Liver (tissue), 9 donors: Measurements from ENCODE around the gene SPSB1. TPM values are rescaled to one million over a fixed set of nuclear protein-coding genes. Genes with fewer than 3 reads are reported as not detected.

ENCODE experiments used
- DNase-seq: peaks from one replicate; pipeline ENCODE4 v3.0.0-alpha.2; 2017; ENCODE audit warnings: low spot score
- H3K27ac ChIP-seq, 2 donors: one replicate each; pipeline ENCODE4 v1.7.0; 2013; ENCODE audit warnings: inconsistent platforms in 2 of 2, low read length in 2 of 2, control low read depth in 1 of 2, low read depth in 1 of 2, mild to moderate bottlenecking in 1 of 2
- H3K27me3 ChIP-seq, 4 donors: one replicate each; pipeline versions ENCODE4 v1.6.1 to v1.7.0; 2013; ENCODE audit warnings: low read length in 3 of 4, inconsistent platforms in 1 of 4, mild to moderate bottlenecking in 1 of 4, moderate library complexity in 1 of 4; ENCODE audit not compliant: control insufficient read depth in 4 of 4, insufficient read depth in 4 of 4
- H3K36me3 ChIP-seq, 4 donors: one replicate each; pipeline versions ENCODE4 v1.6.1 to v1.7.0; 2013; ENCODE audit warnings: low read length in 3 of 4, mild to moderate bottlenecking in 3 of 4, low read depth in 1 of 4, moderate library complexity in 1 of 4; ENCODE audit not compliant: control insufficient read depth in 4 of 4, insufficient read depth in 3 of 4
- H3K4me1 ChIP-seq, 4 donors: one replicate each; pipeline versions ENCODE4 v1.6.1 to v1.7.0; 2013; ENCODE audit warnings: low read length in 3 of 4, mild to moderate bottlenecking in 3 of 4, moderate library complexity in 1 of 4; ENCODE audit not compliant: control insufficient read depth in 4 of 4, insufficient read depth in 4 of 4
- H3K4me3 ChIP-seq, 3 donors: one replicate each; pipeline versions ENCODE4 v1.6.1 to v1.7.0; 2013; ENCODE audit warnings: low read length in 3 of 3, control low read depth in 1 of 3, low read depth in 1 of 3, mild to moderate bottlenecking in 1 of 3
- H3K9ac ChIP-seq, 2 donors: one replicate each; pipeline ENCODE4 v1.7.0; 2013; ENCODE audit warnings: low read length in 2 of 2, mild to moderate bottlenecking in 2 of 2, moderate library complexity in 2 of 2, control low read depth in 1 of 2, low read depth in 1 of 2
- H3K9me3 ChIP-seq, 4 donors: one replicate each; pipeline versions ENCODE4 v1.6.1 to v1.7.0; 2013; ENCODE audit warnings: low read length in 3 of 4; ENCODE audit not compliant: control insufficient read depth in 4 of 4
- CTCF ChIP-seq: fragments of 150-350 bp; IDR thresholded peaks from 2 replicates; pipeline ENCODE4 v1.5.1; 2017; ENCODE audit warnings: improper control_type of control experiment, low read depth, low read length; ENCODE audit not compliant: missing input control
- EGR1 ChIP-seq, 2 donors: IDR thresholded peaks; 2 replicates each; pipeline ENCODE4 v1.6.1; 2016 to 2018; ENCODE audit warnings: antibody characterized with exemption in 2 of 2, low read depth in 2 of 2
- FOXA1 ChIP-seq: IDR thresholded peaks from 2 replicates; pipeline ENCODE4 v1.6.1; 2016; ENCODE audit warnings: antibody characterized with exemption
- FOXA2 ChIP-seq: IDR thresholded peaks from 2 replicates; pipeline ENCODE4 v1.6.1; 2016; ENCODE audit warnings: antibody characterized with exemption
- GABPA ChIP-seq, 2 donors: IDR thresholded peaks in 1 of 2; conservative IDR thresholded peaks in 1 of 2; 2 replicates each; pipeline ENCODE4 v1.6.1; 2016; ENCODE audit warnings: antibody characterized with exemption in 2 of 2, mild to moderate bottlenecking in 1 of 2, moderate library complexity in 1 of 2
- HNF4A ChIP-seq, 2 donors: conservative IDR thresholded peaks; 2 replicates each; pipeline ENCODE4 v1.6.1; 2016; ENCODE audit warnings: antibody characterized with exemption in 2 of 2, mild to moderate bottlenecking in 2 of 2
- JUND ChIP-seq, 2 donors: IDR thresholded peaks; 2 replicates each; pipeline ENCODE4 v1.6.1; 2016; ENCODE audit warnings: antibody characterized with exemption in 2 of 2
- MAX ChIP-seq: IDR thresholded peaks from 2 replicates; pipeline ENCODE4 v1.6.1; 2016; ENCODE audit warnings: antibody characterized with exemption
- NR2F2 ChIP-seq: IDR thresholded peaks from 2 replicates; pipeline ENCODE4 v1.6.1; 2016; ENCODE audit warnings: antibody characterized with exemption
- RAD21 ChIP-seq, 2 donors: IDR thresholded peaks; 2 replicates each; pipeline ENCODE4 v1.6.1; 2016; ENCODE audit warnings: antibody characterized with exemption in 2 of 2, mild to moderate bottlenecking in 2 of 2
- REST ChIP-seq: IDR thresholded peaks from 2 replicates; pipeline ENCODE4 v1.6.1; 2016; ENCODE audit warnings: antibody characterized with exemption, mild to moderate bottlenecking
- RXRA ChIP-seq, 2 donors: IDR thresholded peaks; 2 replicates each; pipeline ENCODE4 v1.6.1; 2017 to 2018; ENCODE audit warnings: antibody characterized with exemption in 2 of 2, mild to moderate bottlenecking in 1 of 2
- SP1 ChIP-seq: IDR thresholded peaks from 2 replicates; pipeline ENCODE4 v1.6.1; 2018; ENCODE audit warnings: antibody characterized with exemption, mild to moderate bottlenecking
- TAF1 ChIP-seq: conservative IDR thresholded peaks from 2 replicates; pipeline ENCODE4 v1.6.1; 2016; ENCODE audit warnings: antibody characterized with exemption, mild to moderate bottlenecking
- YY1 ChIP-seq: IDR thresholded peaks from 2 replicates; pipeline ENCODE4 v1.6.1; 2016; ENCODE audit warnings: antibody characterized with exemption, mild to moderate bottlenecking
- ZBTB33 ChIP-seq: IDR thresholded peaks from 2 replicates; pipeline ENCODE4 v1.6.1; 2016; ENCODE audit warnings: antibody characterized with exemption
- WGBS: extraction: QIAGEN DNeasy Blood & Tissue Kit; methylation state at CpG from one replicate; pipeline ENCODE4 v1.1.7; 2013; 5-methylcytosine and 5-hydroxymethylcytosine counted together
- polyA plus RNA-seq, 2 donors: library from polyadenylated mRNA; stranded (reverse) in 1 of 2; unstranded in 1 of 2; fragments of 200-250 nt in 1 of 2; fragments of >200 nt in 1 of 2; fragmentation: Nextera tagmentation in 1 of 2; extraction: Ambion mirVana in 1 of 2; gene quantifications; one replicate each; pipeline versions ENCODE4 v1.2.1 to v1.2.3, GENCODE V29; 2013 to 2015
- total RNA-seq, 2 donors: library from RNA; depleted of rRNA; stranded (reverse); fragments of >200 nt; gene quantifications; one replicate each; pipeline ENCODE4 v1.2.3, GENCODE V29; 2014
- TF ChIP-seq, protein P1 (sequence below): IDR thresholded peaks from 2 replicates; pipeline ENCODE4 v1.6.1; 2016; ENCODE audit warnings: antibody characterized with exemption
- donor health status: healthy.
- donor health status: healthy.
- donor health status: healthy.
- donor health status: healthy.
- donor health status: healthy.

SPSB1 gene
- total and polyA plus RNA-seq, 4 donors: 4.1 to 22.6 (median 14.8) TPM

- H3K9me3 ChIP-seq: no peaks in the 10 kb centered on the region
- peaks cover 0 to 2% (median 0%) of the 10 kb centered on the region in 4 donors for H3K4me1 ChIP-seq
- H3K4me3 ChIP-seq: no peak overlapping the region
- H3K27me3 ChIP-seq: no peaks in the 10 kb centered on the region
- TF ChIP-seq GABPA (IDR thresholded peaks at IDR 0.05 in 1 of 2, conservative IDR thresholded peaks at IDR 0.05 in 1 of 2): no peak
- TF ChIP-seq FOXA2: no peak
- TF ChIP-seq EGR1 (IDR thresholded peaks at IDR 0.05; ENCODE audit: low read depth in 2 of 2): no peak
- TF ChIP-seq HNF4A (conservative IDR thresholded peaks at IDR 0.05): no peak
- no peak for TF ChIP-seq YY1
- no peak for TF ChIP-seq ZBTB33
- TF ChIP-seq FOXA1: no peak
- TF ChIP-seq NR2F2: no peak
- no peak for TF ChIP-seq RAD21 (IDR thresholded peaks at IDR 0.05)
- TF ChIP-seq SP1: no peak
- TF ChIP-seq CTCF: no peak
- no peak for TF ChIP-seq RXRA (IDR thresholded peaks at IDR 0.05)
- no peak for TF ChIP-seq MAX
- TF ChIP-seq, protein P1, sequence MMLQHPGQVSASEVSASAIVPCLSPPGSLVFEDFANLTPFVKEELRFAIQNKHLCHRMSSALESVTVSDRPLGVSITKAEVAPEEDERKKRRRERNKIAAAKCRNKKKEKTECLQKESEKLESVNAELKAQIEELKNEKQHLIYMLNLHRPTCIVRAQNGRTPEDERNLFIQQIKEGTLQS: no peak
- TF ChIP-seq REST: no peak
- no peak for TF ChIP-seq TAF1
- TF ChIP-seq JUND (IDR thresholded peaks at IDR 0.05): no peak
- no peaks in the 10 kb centered on the region for H3K36me3 ChIP-seq
- H3K9ac ChIP-seq: no peak overlapping the region
- no peak for DNase-seq
- H3K27ac ChIP-seq: no peak overlapping the region
- 89% methylated on average over 12 of the region's 12 CpGs for WGBS
Measured at GRCh38 chr1:9332513-9333143, 39.9 kb downstream of the SPSB1 start.
